ENCODE results near the gene MARCHF5.

MARCHF5 gene, protein sequence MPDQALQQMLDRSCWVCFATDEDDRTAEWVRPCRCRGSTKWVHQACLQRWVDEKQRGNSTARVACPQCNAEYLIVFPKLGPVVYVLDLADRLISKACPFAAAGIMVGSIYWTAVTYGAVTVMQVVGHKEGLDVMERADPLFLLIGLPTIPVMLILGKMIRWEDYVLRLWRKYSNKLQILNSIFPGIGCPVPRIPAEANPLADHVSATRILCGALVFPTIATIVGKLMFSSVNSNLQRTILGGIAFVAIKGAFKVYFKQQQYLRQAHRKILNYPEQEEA

DNA sequence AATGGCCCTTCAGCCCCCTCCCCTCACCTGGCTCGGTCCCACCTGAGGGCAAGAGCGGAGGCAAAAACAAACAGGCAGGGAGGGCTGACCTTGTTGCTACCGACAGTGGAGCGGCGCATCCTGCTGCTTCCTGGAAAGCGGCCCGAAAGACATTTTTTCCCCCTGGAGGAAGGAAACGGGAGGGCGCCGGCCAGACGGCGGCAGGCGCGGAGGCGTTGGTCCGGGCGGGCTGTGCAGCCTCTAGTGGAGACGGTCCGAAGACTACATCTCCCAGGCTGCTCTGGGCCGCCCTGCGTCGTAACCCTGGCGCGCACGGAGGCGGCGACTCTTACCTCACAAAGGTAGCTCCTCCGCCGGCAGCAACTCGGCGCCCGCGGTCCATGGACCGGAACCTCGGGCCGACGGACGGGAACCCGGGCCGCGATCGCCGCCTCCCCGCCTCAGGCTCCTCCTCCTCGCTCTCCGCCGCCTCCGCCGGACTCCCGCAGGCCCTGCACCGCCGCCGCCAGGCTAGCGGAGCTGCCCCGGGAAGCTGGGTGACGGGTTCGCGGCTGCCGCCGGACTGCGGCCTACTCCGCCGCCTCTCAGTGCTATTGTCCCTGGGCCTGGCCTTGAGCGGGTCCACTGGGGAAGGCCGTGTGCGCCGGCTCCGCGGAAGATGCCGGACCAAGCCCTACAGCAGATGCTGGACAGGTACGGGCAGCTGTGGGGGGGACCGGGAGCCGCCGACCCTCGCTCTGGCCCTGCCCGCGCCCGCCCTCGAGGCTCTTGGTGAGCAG, at the start of gene MARCHF5, which contains the start of gene CPEB3:
TSS of gene MARCHF5 (plus strand) at position 331 of the 779 bp plus-strand sequence. CDS start at position 659, 328 bp downstream.
TSS of gene CPEB3 (minus strand) at position 242 of the 779 bp plus-strand sequence. CDS start 50,728 bp downstream, outside the sequence.
- DNase-seq, result peak; percentile 90

DNA sequence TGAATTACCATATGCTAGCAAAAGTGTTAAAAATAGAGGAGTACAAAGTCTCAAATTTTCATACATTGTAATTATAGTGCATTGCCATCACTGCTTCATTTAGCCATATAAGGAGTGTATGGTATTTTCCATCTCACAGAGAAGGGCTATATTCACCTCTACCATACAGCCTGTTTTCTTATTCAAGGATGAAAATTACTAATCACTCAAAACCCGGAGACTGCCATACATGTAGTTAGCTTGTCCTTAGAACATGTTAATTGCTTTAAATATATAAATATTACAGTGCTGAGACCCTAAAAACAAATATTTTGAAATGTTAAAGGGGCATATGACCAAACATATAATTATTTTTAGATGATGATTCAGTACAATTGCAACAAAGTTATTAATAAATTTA, 49.5 kb upstream of the MARCHF5 start:
- no peak for DNase-seq

DNA sequence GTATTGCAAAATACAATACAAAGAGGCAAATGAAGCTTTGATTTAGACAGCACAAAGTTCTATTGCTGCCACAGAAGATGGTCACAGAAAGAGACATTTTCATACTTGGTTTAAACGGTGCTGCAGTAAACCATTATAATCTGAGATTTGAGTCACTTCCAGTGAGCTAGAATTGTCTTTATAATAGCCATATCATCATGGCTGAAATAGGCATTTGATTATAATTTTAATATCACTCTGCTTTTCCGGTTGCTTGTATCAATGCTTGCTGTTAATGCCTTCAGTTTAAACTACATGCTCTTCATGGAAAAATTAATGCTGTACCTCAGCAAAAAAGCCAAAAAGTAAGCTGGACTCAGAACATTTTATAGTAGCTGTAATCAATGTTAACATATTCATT, 48.6 kb upstream of the MARCHF5 start:
- no peak for DNase-seq

DNA sequence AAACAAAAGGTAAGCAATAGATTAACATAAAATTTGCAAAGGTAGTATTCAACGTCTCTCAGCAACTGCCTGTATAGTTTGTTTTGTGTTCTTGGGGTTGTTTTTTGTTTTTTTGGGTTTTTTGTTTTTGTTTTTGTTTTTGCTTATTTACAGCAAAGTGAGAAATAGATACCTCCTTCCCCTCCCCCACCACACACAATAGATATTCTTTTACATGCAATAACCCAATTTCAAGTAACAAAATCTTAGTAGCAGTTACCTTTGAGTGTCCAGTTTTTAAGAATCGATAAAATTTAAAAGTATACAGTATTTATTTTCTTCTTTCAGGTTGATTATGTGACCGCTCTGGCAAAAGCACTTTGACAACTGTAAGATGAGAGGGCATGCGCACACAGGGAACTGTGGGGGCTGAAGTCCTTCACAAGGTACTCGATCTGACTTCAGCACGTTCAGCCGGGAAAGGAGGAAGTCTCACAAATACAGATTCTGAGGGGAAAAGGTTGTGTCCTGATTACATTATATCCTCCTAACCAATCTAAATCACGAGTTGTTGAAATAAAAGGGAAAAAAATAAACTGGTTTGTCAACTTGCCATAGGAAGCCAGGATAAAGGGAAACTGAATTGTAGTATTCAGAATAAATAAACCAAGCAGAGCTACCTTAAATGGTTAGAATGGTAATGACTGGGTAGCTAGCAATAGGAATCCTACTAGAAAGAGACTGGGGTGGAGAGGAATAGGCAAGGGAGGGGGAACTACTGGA, 47.9 kb upstream of the MARCHF5 start:
- peak; percentile 48 for DNase-seq

DNA sequence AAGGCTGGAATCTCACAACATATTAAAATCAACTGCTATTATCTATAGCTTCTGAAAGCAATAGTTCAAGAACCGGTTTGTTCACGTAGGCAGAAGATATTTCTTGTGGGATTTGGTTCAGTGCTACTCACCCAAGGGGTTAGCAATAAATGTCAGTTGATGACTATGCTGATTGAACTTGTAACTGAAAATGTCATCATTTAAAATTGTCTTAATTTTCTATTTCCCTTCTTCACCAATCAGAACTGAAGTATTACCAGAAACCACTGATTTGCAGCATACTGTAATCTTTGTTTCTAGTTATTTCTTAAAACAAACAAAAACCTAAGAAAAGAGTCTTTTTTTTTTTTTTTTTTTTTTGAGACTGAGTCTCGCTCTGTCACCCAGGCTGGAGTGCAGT, 46.2 kb upstream of the MARCHF5 start:
- DNase-seq, result no peak

DNA sequence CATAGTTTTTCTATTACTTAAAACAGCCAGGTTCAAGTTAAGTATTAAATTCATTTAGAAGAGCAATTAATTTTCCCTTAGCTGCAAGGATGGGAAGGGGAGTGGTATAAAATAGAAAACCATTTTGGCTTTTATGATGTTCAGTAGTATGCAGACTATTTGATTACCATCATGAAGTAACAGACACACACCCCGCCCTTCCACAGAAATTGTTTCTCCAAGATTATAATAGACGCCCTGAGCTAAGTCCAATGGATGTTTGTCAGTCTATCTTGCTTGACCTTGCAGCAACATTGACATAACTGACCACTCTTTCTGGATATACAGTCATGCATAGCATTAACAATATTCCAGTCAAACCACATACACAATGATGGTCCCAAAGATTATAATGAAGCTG, 42.4 kb upstream of the MARCHF5 start:
- no peak for DNase-seq

DNA sequence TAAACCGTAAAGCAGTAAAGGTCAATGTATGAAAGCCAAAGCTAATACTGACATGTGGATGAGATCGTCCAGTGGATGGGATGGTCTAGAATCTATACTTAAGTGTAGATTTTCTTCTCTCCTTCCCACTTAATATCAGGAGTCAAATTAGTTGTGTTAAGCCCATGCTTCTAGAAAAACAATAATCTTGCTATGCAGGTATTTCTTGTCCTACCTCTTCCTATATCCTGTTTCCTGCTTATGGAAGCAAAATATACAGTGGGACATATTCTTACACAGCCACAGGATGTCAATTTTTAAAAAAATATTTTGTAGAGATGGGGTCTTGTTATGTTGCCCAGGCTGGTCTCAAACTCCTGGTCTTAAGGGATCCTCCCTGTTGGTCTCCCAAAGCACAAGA, 27.6 kb upstream of the MARCHF5 start:
- no peak for DNase-seq

DNA sequence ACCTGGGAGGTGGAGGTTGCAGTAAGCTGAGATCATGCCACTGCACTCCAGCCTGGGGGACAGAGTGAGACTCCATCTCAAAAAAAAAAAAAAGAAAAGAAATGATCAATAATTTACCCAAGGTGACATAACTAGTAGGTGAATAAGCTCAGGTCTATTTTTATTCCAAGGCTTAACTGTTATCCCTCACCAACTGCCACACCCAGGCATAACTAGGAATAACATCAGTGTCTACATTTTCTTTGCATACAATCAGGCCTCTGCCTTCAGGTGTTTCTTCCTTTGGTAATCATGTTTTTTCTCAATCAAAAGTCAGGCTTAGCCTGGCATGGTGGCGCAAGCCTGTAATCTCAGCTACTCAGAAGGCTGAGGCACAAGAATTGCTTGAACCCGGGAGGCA, 26.7 kb upstream of the MARCHF5 start:
- DNase-seq, result no peak

DNA sequence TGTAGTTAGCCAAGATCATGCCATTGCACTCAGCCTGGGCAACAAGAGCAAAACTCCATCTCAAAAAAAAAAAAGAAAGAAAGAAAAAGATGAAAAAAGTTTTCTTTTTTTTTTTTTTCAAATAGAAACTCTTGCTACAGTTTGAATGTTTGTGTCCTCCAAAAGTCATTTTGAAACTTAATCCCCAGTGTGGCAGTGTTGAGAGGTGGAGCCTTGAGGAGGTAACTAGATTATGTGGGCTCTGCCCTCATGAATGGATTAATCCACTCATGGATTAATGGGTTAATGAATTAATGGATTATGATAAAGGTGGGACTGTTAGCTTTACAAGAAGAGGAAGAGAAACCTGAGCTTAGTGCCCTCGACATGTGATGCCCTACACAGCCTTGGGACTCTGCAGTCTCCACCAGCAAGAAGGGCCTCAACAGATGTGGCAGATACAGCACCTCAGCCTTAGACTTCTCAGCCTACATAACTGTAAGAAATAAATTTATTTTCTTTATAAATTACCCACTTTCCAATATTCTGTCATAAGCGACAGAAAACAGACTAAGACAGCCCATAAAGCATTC, 25.2 kb upstream of the MARCHF5 start:
- no peak for DNase-seq

DNA sequence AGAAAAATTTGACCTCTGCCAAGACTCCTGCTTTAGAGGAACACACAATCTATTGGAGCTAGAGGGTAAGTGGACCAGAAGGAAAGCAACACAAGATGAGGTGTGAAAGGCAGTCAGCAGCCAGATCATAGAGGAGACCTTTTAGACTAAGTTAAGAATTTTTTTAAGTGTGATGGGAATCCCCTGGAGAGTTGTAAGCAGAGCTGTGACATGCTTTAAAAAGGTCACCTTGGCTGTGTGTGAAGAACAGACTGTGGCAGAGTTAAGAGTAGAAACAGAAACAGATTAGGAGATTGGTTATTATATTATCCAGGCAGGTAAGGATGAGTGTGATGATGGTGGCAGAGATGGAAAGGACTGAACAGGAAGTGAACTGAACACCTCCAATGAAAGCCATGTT, 23.6 kb upstream of the MARCHF5 start:
- DNase-seq, result no peak

DNA sequence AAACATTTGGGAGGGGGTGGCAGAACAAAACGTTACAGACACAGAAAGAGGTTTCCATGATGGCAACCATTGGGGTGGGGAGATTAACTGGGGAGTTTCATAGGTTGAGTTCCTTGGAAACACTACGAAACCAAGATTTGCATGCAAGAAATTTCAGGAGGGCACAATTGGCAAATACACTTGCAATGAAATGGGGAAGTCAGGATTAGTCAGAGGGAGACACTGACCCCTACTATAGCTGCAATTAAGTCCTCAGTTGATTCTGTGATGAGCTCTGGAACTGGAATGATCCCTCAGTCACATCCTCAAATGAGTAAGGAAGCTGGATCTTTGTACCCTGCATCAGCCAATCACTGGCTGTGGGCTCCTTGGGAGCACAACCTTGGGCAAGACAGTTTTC, 22.2 kb upstream of the MARCHF5 start:
- no peak for DNase-seq

DNA sequence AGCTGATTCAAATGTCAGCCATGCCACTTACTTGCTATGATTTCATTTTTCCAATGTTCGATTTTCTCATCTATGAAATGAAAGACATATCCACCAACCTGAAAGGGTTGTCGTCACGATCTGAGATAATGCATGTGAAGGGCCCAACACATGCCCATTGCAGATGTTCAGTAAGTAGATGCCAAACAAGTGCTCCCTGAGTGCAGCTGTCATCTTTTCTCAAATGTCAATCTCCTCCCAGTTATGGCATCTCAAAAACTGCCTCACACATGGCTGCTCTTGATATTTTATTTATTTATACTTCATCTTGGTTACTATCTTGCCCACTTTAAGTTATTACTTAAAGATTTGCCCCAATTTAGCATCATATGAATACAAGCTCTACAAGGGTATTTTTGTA, 16.9 kb upstream of the MARCHF5 start:
- DNase-seq, result no peak

DNA sequence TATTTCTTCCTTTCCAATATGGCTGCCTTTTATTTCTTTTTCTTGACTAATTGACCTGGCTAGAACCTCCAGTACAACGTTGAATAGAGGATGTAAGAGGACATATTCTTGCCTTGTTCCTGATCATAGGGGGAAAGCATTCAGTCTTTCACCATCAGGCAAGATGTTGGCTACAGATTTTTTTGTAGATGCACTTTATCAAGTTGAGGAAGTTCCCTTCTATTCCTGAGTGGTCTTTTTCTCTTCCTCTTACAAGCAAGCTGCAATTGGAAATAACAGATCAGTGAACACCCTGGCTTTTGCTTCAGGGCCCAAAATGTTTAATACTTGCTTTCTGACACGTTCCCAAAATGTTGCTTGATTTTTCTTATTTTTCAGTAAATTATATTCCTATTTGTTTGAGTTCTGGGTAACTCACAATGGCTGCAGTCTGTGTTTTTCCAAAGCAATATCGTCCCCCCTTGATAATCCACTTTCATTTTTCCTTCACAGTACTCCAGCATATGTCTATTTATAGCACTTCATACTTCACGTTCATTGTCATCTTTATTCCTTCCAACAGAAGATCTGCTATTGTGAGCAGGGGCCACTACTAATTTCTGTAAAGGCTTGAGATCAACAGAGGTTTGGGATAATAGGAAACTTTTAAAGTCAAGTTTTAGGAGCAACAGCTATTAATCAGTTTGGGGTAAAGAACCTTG, 11.8 kb upstream of the MARCHF5 start:
- no peak for DNase-seq

DNA sequence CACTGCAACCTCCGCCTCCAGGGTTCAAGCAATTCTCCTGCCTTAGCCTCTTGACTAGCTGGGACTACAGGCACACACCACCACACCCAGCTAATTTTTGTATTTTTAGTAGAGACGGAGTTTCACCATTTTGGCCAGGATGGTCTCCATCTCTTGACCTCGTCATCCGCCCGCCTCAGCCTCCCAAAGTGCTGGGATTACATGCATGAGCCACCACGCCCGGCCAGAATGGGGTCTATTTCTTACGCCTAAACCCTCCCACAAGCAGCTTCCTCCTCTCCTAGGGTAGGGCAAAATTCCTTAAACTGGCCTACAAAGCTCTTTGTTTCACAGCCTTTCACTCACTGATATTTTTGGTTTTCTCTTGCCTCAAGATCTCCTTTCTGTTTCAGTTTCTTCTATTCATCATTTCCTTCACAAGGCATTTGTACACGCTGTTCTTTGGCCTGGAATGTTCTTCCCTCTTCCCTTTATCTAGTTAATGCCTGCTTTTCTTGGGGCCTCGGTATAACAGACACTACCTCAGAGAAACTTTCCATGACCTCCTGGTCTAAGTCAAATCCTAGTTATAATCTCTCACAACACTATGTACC, 6.8 kb upstream of the MARCHF5 start:
- DNase-seq, result no peak

DNA sequence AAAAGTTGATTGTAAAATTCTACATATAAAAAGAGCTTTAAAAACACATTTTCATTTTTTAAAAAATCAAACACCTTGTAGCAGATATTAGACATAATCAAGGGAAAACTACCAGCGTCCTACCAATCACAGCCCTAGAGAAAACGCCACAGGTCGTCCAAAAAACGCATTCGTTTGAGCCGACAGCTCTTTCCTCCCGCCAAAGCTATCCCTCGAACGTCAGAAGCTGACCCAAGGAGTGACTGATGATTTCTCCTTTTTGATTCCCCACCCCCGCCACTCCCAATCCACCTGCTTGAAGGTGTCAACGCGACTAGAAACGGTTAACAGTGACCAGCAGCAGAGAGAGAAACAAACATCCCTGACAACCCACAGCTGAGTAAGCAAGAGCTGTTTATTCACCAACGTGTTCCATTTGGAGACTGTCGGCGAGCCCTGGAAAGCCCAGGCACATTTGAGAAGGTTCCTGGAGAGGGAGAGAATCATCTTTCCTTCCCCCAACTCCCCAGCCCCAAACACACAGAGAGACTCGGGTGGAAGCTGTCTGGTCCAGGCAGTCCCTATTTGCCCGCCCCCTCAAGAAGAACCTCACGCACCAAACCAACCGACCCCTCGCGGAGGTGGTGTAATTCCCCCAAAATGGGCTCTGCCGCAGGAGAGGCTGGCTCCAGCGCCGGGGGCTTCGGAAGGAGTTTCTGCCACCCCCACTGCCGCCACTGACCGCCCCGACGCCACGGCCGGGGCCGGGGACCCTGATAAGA, 711 bp upstream of the MARCHF5 start:
- DNase-seq, result peak; percentile 23

DNA sequence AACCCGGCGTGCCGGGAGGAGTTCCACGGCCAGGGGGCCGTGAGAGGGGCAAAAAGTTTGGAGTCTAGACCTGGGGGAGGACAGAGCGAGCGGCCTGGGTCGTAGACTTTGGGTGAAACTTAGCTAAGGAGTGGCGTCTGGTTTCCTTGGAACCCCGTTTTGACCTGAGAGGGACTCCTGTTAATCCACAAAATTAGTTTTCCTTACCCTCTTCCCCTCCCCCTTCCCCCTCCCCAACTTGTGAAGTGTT, 574 bp downstream of the MARCHF5 start:
- DNase-seq, result no peak

DNA sequence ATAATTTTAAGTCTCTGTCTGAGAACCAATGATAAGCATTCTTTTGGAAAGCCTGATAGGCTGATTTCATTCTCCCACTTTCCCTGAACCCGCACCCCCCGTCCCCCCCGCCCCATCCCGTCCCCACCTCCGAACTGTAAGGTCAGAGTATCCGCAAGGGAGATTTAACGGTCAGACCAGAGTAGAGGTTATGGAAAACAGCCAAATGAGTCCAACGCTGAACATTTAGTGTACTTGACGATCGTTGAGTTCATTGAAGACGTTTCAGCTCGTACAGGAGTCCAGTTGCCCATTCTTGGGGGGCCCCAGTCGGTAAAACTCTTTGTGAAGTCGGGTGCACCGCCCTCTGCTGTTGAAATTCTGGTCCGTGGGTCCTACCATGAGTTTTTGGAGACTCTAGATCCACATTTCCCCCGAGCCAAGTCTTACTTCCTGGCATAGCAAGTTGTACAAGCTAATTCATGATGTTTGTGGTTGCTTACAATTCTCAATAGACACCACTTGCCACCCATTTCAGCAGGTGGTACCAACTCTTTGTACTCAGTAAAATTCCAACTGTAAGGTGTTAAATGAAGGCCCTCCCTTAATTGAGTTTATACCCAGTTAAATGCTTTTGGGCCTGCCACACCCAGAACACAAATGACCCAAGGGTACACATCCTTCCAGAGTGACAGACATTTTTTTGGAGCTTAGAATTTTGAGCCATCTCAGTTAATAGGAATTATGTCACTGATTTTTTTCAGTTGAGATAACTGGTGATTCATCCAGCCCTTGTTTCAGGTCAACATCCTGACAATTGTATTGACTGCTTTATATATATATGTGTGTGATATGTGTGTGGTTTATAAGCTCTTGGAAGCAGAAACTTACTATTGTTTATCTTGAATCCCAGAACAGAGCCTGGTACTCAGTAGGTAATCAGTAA, 1.2 kb downstream of the MARCHF5 start:
- peak; percentile 41 for DNase-seq

DNA sequence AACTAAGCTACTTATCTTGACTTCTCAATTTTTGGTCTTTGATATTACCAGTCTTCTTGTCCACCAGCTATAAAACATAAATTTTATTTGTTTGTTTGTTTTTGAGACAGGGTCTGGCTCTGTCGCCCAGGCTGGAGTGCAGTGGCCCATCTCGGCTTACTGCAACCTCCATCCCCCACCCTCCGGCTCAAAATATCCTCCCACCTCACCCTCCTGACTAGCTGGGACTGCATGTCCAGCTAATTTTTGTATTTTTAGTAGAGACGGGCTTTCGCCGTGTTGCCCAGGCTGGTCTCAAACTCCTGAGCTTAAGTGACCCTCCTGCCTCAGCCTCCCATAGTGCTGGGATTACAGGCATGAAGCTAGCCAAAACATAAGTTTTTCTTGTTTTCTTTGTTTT, 7.5 kb downstream of the MARCHF5 start:
- DNase-seq, result no peak

DNA sequence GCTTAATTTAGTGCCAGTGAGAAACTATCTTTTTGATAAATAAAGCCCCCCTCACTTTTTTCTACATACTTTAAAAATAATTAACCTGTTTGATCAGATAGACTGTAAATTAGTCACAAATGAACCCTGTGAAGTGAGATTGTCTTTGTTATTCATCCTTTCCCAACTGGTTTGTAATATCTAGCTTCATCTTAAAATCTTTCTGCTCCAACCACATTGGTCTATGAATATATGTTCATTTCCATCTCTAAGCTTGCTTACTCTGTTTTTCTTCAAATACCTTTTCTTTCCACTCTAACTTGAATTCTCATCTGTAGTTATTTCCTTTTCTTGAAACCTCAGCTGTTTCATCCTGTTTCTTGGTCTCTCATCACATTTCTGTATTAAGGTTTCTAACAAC, 12.1 kb downstream of the MARCHF5 start:
- no peak for DNase-seq

DNA sequence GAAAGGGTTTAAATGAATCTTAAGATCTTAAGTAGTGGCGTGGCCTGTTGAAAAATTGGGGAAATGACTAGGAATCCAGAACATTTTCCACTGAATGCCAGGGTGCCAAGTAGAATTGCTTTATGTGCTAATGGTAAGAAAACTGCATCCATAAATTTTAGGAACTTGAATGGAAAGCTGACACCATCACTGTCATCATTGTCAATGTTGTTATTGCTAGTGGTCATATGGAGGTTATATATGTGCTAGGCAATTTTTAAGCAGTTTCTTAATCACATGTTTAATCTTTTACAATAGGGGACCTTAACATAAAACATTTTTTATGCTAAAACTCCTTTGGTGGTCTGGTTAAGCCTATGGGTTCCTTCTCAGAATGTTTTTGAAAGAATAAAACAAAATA, 13.1 kb downstream of the MARCHF5 start:
- no peak for DNase-seq

All from stimulated activated CD4-positive, alpha-beta T cell treated with anti-CD3 and anti-CD28 coated beads, Interleukin-4, amount 100 ng/mL, for 24 hours (primary cell).